K562 (cell line): Measurements from ENCODE around the gene DUS1L. TPM values are rescaled to one million over a fixed set of nuclear protein-coding genes. Genes with fewer than 3 reads are reported as not detected.
"Not testable (repeated sequence)": the region's sequence is repeated elsewhere in the genome, so short reads cannot be mapped to it uniquely, and the experiment has no call there.

Experiments used
- ATAC-seq: fragments of 200-7000 bp; cut with Tn5 transposase; 3 replicates; pipeline ENCODE4 v1.9.1; 2020; ENCODE audit warnings: moderate library complexity
- BruUV-seq: library from RNA; stranded (reverse); fragments of 400-500 nt; replicated peaks from 2 replicates; lab custom pipeline; 2021; lab: Mats Ljungman, UMichigan
- CTCF ChIA-PET: fragments of 300-600 bp; formaldehyde crosslinking; extraction: SDS; loops from one replicate; lab custom pipeline; 2021; ENCODE audit warnings: low intra/inter-chr PET ratio; lab: Yijun Ruan, JAX
- POLR2A ChIA-PET: fragments of 300-600, 350-650 bp; sonication (Branson Sonifier 250); formaldehyde crosslinking; extraction: SDS; loops from one replicate; lab custom pipeline; 2021; ENCODE audit warnings: antibody characterized with exemption, inconsistent platforms; lab: Yijun Ruan, JAX
- DNase-seq, 4 experiments: peaks; one replicate each; pipeline versions ENCODE4 v3.0.0 to v3.0.0-alpha.2; 2011 to 2018; ENCODE audit warnings: low spot score in 3 of 4, mixed read lengths in 3 of 4; ENCODE audit errors: extremely low read depth in 1 of 4
- FAIRE-seq: peaks from 2 replicates; lab custom pipeline; 2011; peaks lifted over from hg19 to GRCh38; lab: Jason Lieb, UNC
- H2AFZ ChIP-seq: 2 replicates; pipeline ENCODE4 v1.6.0; 2011; ENCODE audit warnings: low read depth, low read length, control low read depth, inconsistent platforms
- H3K27ac ChIP-seq: fragments of 200-600 bp; 3 replicates; pipeline ENCODE4 v1.8.0; 2011; ENCODE audit warnings: low read depth, mild to moderate bottlenecking, control low read depth, inconsistent platforms, low read length, moderate library complexity, mixed read lengths; ENCODE audit errors: extremely low read depth
- H3K27me3 ChIP-seq, 2 experiments: fragments of 300-600 bp in 1 of 2; 2 replicates in 1 of 2; 3 replicates in 1 of 2; pipeline versions ENCODE4 v1.6.0 to v1.8.0; 2011; ENCODE audit warnings: inconsistent platforms in 2 of 2, low read length in 2 of 2, mild to moderate bottlenecking in 1 of 2, mixed read lengths in 1 of 2, moderate library complexity in 1 of 2; ENCODE audit not compliant: control insufficient read depth in 2 of 2, insufficient read depth in 2 of 2
- H3K36me3 ChIP-seq: fragments of 300-600 bp; 3 replicates; pipeline ENCODE4 v1.8.0; 2011; ENCODE audit warnings: mild to moderate bottlenecking, low read length, inconsistent platforms; ENCODE audit not compliant: control insufficient read depth, insufficient read depth
- H3K4me1 ChIP-seq, 2 experiments: fragments of 200-600 bp in 1 of 2; replicated peaks in 1 of 2; 2 replicates in 1 of 2; 3 replicates in 1 of 2; pipeline versions ENCODE4 v1.5.1 to v1.8.0; 2011; ENCODE audit warnings: inconsistent platforms in 2 of 2, low read length in 2 of 2, mild to moderate bottlenecking in 1 of 2, mixed read lengths in 1 of 2, moderate library complexity in 1 of 2; ENCODE audit not compliant: control insufficient read depth in 2 of 2, insufficient read depth in 2 of 2
- H3K4me2 ChIP-seq: 2 replicates; pipeline ENCODE4 v1.6.1; 2011; ENCODE audit warnings: low read length, control low read depth, inconsistent platforms, mixed read lengths; ENCODE audit not compliant: insufficient read depth
- H3K4me3 ChIP-seq: fragments of 200-600 bp; sonication (generic), shearing (Covaris generic); 2 replicates; pipeline ENCODE4 v1.5.1; 2016; ENCODE audit warnings: control low read depth, inconsistent platforms
- H3K79me2 ChIP-seq: fragments of 200-600 bp; 3 replicates; pipeline ENCODE4 v1.8.0; 2011; ENCODE audit warnings: low read length, inconsistent platforms; ENCODE audit not compliant: control insufficient read depth, insufficient read depth
- H3K9ac ChIP-seq, 2 experiments: 2 replicates each; pipeline versions ENCODE4 v1.6.0 to v1.6.1; 2011; ENCODE audit warnings: low read depth in 2 of 2, low read length in 2 of 2, control low read depth in 1 of 2, inconsistent platforms in 1 of 2, mild to moderate bottlenecking in 1 of 2, mixed read lengths in 1 of 2; ENCODE audit not compliant: insufficient read depth in 1 of 2
- H3K9me1 ChIP-seq: one replicate; pipeline ENCODE4 v1.6.0; 2011; ENCODE audit warnings: inconsistent platforms, mild to moderate bottlenecking, low read length, moderate library complexity; ENCODE audit not compliant: control insufficient read depth, insufficient read depth
- H3K9me3 ChIP-seq: replicated peaks from 2 replicates; pipeline ENCODE4 v1.5.1; 2011; ENCODE audit warnings: low read depth, low read length, inconsistent platforms; ENCODE audit not compliant: control insufficient read depth, insufficient read depth
- H4K20me1 ChIP-seq: replicated peaks from 2 replicates; pipeline ENCODE4 v1.6.1; 2011; ENCODE audit warnings: low read length, inconsistent platforms, mixed read lengths; ENCODE audit not compliant: control insufficient read depth, insufficient read depth
- BHLHE40 ChIP-seq: IDR thresholded peaks from 2 replicates; pipeline ENCODE4 v1.6.1; 2011; ENCODE audit warnings: low read length, improper control_type of control experiment
- CBFA2T2 ChIP-seq: fragments of 450-650 bp; conservative IDR thresholded peaks from 2 replicates; pipeline ENCODE4 v1.6.1; 2017; ENCODE audit warnings: mild to moderate bottlenecking
- KDM1A ChIP-seq, 2 experiments: fragments of 450-650 bp; IDR thresholded peaks; 2 replicates each; pipeline ENCODE4 v1.6.1; 2016; ENCODE audit warnings: mild to moderate bottlenecking in 2 of 2
- PKNOX1 ChIP-seq: fragments of 450-650 bp; IDR thresholded peaks from 2 replicates; pipeline ENCODE4 v1.6.1; 2016
- RAD51 ChIP-seq: fragments of 450-650 bp; IDR thresholded peaks from 2 replicates; pipeline ENCODE4 v1.7.1; 2016; ENCODE audit warnings: low read depth, mild to moderate bottlenecking, borderline replicate concordance
- TOE1 ChIP-seq, 2 experiments: fragments of 450-650 bp in 1 of 2; sonication (generic) in 1 of 2; formaldehyde crosslinking in 1 of 2; IDR thresholded peaks; 2 replicates each; pipeline versions ENCODE4 v1.7.1 to v1.8.0; 2016 to 2022; ENCODE audit warnings: borderline replicate concordance in 2 of 2, mild to moderate bottlenecking in 2 of 2, antibody characterized with exemption in 1 of 2, inconsistent platforms in 1 of 2, low read depth in 1 of 2, missing genetic modification reagents in 1 of 2, moderate library complexity in 1 of 2
- USF1 ChIP-seq: sonication (generic); formaldehyde crosslinking; IDR thresholded peaks from 2 replicates; pipeline ENCODE4 v1.9.0; 2022; ENCODE audit warnings: mild to moderate bottlenecking, missing genetic modification reagents
- USF2 ChIP-seq: sonication (generic); formaldehyde crosslinking; IDR thresholded peaks from 2 replicates; pipeline ENCODE4 v1.5.0; 2020; ENCODE audit warnings: missing genetic modification reagents
- WGBS: fragments of 100-300 bp; shearing (Covaris generic); methylation state at CpG from one replicate; pipeline ENCODE4 v1.1.6; 2016; ENCODE audit warnings: low coverage, mixed read lengths; ENCODE audit not compliant: insufficient coverage; ENCODE audit errors: missing lambda C conversion rate; 5-methylcytosine and 5-hydroxymethylcytosine counted together
- in situ Hi-C: fragments of 300-500 bp; cut with MboI; formaldehyde crosslinking; loops from 4 replicates; pipeline ENCODE4 v1.15.0; 2018; ENCODE audit warnings: inconsistent platforms, mixed read lengths
- intact Hi-C: fragments of 100-400 bp; cut with micrococcal nuclease; formaldehyde crosslinking; loops from 2 replicates; pipeline ENCODE4 v1.14.2; 2022
- polyA plus RNA-seq, 8 experiments: library from polyadenylated mRNA; depleted of rRNA in 4 of 8; stranded (reverse) in 5 of 8; unstranded in 3 of 8; fragments of >200 nt; fragmentation: Nextera tagmentation in 2 of 8; fragmentation: Illumina TruSeq in 1 of 8; extraction: Ambion mirVana in 2 of 8; extraction: Trizol in 1 of 8; gene quantifications; 2 replicates each; pipeline versions ENCODE4 v1.2.1 to v1.2.3, GENCODE V29; 2011 to 2014; ENCODE audit warnings: inconsistent platforms in 1 of 8, missing spikeins in 1 of 8
- total RNA-seq, 7 experiments: library from RNA; depleted of rRNA in 6 of 7; stranded (reverse); fragments of >200 nt in 6 of 7; fragmentation: Illumina TruSeq in 2 of 7; extraction: Trizol in 2 of 7; gene quantifications; 2 replicates each; pipeline versions ENCODE4 v1.2.1 to v1.2.3, GENCODE V29; 2011 to 2021; ENCODE audit warnings: low replicate concordance in 1 of 7

Gene DUS1L
- total and polyA plus RNA-seq, 9 of the 15 experiments (the other 6 are each of a cell fraction or from before 2014, with no cell fraction given), result 7.8 to 210 (median 83.9) TPM

GRCh38 chr17:82039695-82040299 lies 25.8 kb downstream of the DUS1L start:
- Histone ChIP-seq H3K9ac (peak overlapping the region in 1 of 2 experiments; percentile 82; a peak in 2 of 4 replicates), H3K4me3 (no peak overlapping the region), H3K27ac (no peak overlapping the region), H3K36me3 (peaks cover 20% of the 10 kb centered on the region; the same call in 2 of the 3 replicates), H3K9me3 (no peaks in the 10 kb centered on the region), H3K79me2 (peaks cover 22% of the 10 kb centered on the region), H3K9me1 (peaks cover 6% of the 10 kb centered on the region), H4K20me1 (peaks cover 21% of the 10 kb centered on the region; the same call in 1 of the 2 replicates), H3K4me1 (peaks cover 21 to 59% of the 10 kb centered on the region in 2 experiments; a peak in 4 of 5 replicates), H3K4me2 (no peak overlapping the region), H2AFZ (no peak overlapping the region), H3K27me3 (no peaks in the 10 kb centered on the region)
- ChIA-PET CTCF (no interaction called here), POLR2A (interaction anchor here (0.6 to 1.2 kb wide), 2 partner anchors 11 to 74 kb away, joined by 3 to 7 read pairs; no protein-coding TSS in a partner anchor)
- intact Hi-C loops, result loop anchor here (10.0 kb wide), 1 partner anchor 305 kb away; no protein-coding TSS in a partner anchor
- no peak for FAIRE-seq
- BruUV-seq, result no TSS peak
- no peak for ATAC-seq
- DNase-seq, result no peak
- TF ChIP-seq KDM1A (IDR thresholded peaks at IDR 0.05), result no peak
- 88% methylated on average over 8 of the region's 8 CpGs for WGBS
- in situ Hi-C loops, result no loop called here

- CTCF ChIA-PET; H3K9ac ChIP-seq; in situ Hi-C loops; H3K27ac ChIP-seq; FAIRE-seq; DNase-seq; H2AFZ ChIP-seq; H3K27me3 ChIP-seq; BruUV-seq; H3K4me2 ChIP-seq; POLR2A ChIA-PET; H3K4me3 ChIP-seq; ATAC-seq; H3K9me3 ChIP-seq; H3K9me1 ChIP-seq; TF ChIP-seq TOE1 (CRISPR knock-in tag; IDR thresholded peaks at IDR 0.05; ENCODE audit: borderline replicate concordance, low read depth): not testable (repeated sequence)
- 67% methylated on average over 16 of the region's 16 CpGs for WGBS
- H3K79me2 ChIP-seq, result peaks cover 22% of the 10 kb centered on the region
- peaks cover 22 to 66% of the 10 kb centered on the region in 2 experiments; a peak in 4 of 5 replicates for H3K4me1 ChIP-seq
- H3K36me3 ChIP-seq, result peaks cover 29% of the 10 kb centered on the region; the same call in 2 of the 3 replicates
- H4K20me1 ChIP-seq, result peaks cover 21% of the 10 kb centered on the region; the same call in 1 of the 2 replicates
- intact Hi-C loops, result loop anchor here (10.0 kb wide), 1 partner anchor 306 kb away; no protein-coding TSS in a partner anchor
- TF ChIP-seq BHLHE40, result peak; percentile 23; the same call in 1 of the 2 replicates
- TF ChIP-seq USF1 (CRISPR knock-in tag), result peak; percentile 74
- peak; percentile 57 for TF ChIP-seq CBFA2T2
- peak; percentile 90 for TF ChIP-seq RAD51
- TF ChIP-seq USF2 (CRISPR knock-in tag), result peak; percentile 47
- TF ChIP-seq PKNOX1, result peak; percentile 79
- TF ChIP-seq TOE1 (IDR thresholded peaks at IDR 0.05; ENCODE audit: borderline replicate concordance), result peak; percentile 86
Measured at GRCh38 chr17:82038796-82039409, 26.7 kb downstream of the DUS1L start.
